SK-N-SH treated with all-trans-retinoic acid at 6 μM for 48 hours (cell line): ENCODE data around the gene DDN.

Experiments used
- ATAC-seq: fragments of 200-7000 bp; cut with Tn5 transposase; 3 replicates; pipeline ENCODE4 v1.9.1; 2020; ENCODE audit warnings: mild to moderate bottlenecking, moderate library complexity
- ARNTL ChIP-seq: fragments of 450-650 bp; formaldehyde crosslinking; IDR thresholded peaks from 2 replicates; pipeline ENCODE4 v1.5.0; 2020; ENCODE audit warnings: low read depth, mild to moderate bottlenecking, moderate library complexity, borderline replicate concordance
- BACH2 ChIP-seq: fragments of 250-450 bp; sonication (Bioruptor Pico); IDR thresholded peaks from 2 replicates; pipeline ENCODE4 v1.9.0; 2021; ENCODE audit warnings: mild to moderate bottlenecking, borderline replicate concordance
- CSDC2 ChIP-seq: fragments of 250-450 bp; sonication (Bioruptor Pico); IDR thresholded peaks from 2 replicates; pipeline ENCODE4 v1.5.0; 2020; ENCODE audit warnings: mild to moderate bottlenecking, moderate library complexity
- CSRNP3 ChIP-seq: fragments of 250-450 bp; sonication (Bioruptor Pico); IDR thresholded peaks from 2 replicates; pipeline ENCODE4 v1.5.1; 2021; ENCODE audit warnings: mild to moderate bottlenecking, moderate library complexity
- ESRRG ChIP-seq: fragments of 250-450 bp; sonication (Bioruptor Pico); IDR thresholded peaks from 2 replicates; pipeline ENCODE4 v1.6.1; 2021; ENCODE audit warnings: mild to moderate bottlenecking
- GLIS3 ChIP-seq: fragments of 250-450 bp; sonication (Bioruptor Pico); IDR thresholded peaks from 2 replicates; pipeline ENCODE4 v1.5.0; 2020; ENCODE audit warnings: mild to moderate bottlenecking, moderate library complexity
- ISL1 ChIP-seq: fragments of 250-450 bp; sonication (Bioruptor Pico); IDR thresholded peaks from 2 replicates; pipeline ENCODE4 v2.1.2; 2022; ENCODE audit warnings: mild to moderate bottlenecking, moderate library complexity
- POU6F1 ChIP-seq: fragments of 250-450 bp; sonication (Bioruptor Pico); IDR thresholded peaks from 2 replicates; pipeline ENCODE4 v1.8.0; 2021; ENCODE audit warnings: low read depth, mild to moderate bottlenecking, moderate library complexity, borderline replicate concordance
- PPARA ChIP-seq: fragments of 250-450 bp; sonication (Bioruptor Pico); IDR thresholded peaks from 2 replicates; pipeline ENCODE4 v1.5.0; 2020; ENCODE audit warnings: mild to moderate bottlenecking, borderline replicate concordance
- RARB ChIP-seq: fragments of 250-450 bp; sonication (Bioruptor Pico); IDR thresholded peaks from 2 replicates; pipeline ENCODE4 v1.8.0; 2021; ENCODE audit warnings: mild to moderate bottlenecking, moderate library complexity
- TCF4 ChIP-seq: fragments of 250-450 bp; sonication (Bioruptor Pico); IDR thresholded peaks from 2 replicates; pipeline ENCODE4 v1.8.0; 2021; ENCODE audit warnings: mild to moderate bottlenecking, moderate library complexity, borderline replicate concordance
- TOX ChIP-seq: fragments of 250-450 bp; sonication (Bioruptor Pico); IDR thresholded peaks from 2 replicates; pipeline ENCODE4 v1.8.0; 2021; ENCODE audit warnings: mild to moderate bottlenecking, moderate library complexity, borderline replicate concordance
- TSHZ2 ChIP-seq: fragments of 250-450 bp; sonication (Bioruptor Pico); IDR thresholded peaks from 2 replicates; pipeline ENCODE4 v1.5.0; 2020; ENCODE audit warnings: mild to moderate bottlenecking, moderate library complexity
- ZC3H10 ChIP-seq: fragments of 250-450 bp; sonication (Bioruptor Pico); IDR thresholded peaks from 2 replicates; pipeline ENCODE4 v1.5.1; 2021; ENCODE audit warnings: mild to moderate bottlenecking, moderate library complexity
- ZFP3 ChIP-seq: fragments of 250-450 bp; sonication (Bioruptor Pico); IDR thresholded peaks from 2 replicates; pipeline ENCODE4 v1.5.0; 2020; ENCODE audit warnings: mild to moderate bottlenecking, moderate library complexity
- ZFP30 ChIP-seq: fragments of 450-650 bp; formaldehyde crosslinking; IDR thresholded peaks from 2 replicates; pipeline ENCODE4 v1.5.0; 2022; ENCODE audit warnings: mild to moderate bottlenecking, moderate library complexity
- ZNF565 ChIP-seq: fragments of 450-650 bp; formaldehyde crosslinking; conservative IDR thresholded peaks from 2 replicates; pipeline ENCODE4 v1.5.0; 2020; ENCODE audit warnings: low read depth, mild to moderate bottlenecking, moderate library complexity
- ZNF70 ChIP-seq: fragments of 450-650 bp; formaldehyde crosslinking; IDR thresholded peaks from 2 replicates; pipeline ENCODE4 v1.5.0; 2020; ENCODE audit warnings: mild to moderate bottlenecking, moderate library complexity
- ZNF8 ChIP-seq: fragments of 450-650 bp; formaldehyde crosslinking; IDR thresholded peaks from 2 replicates; pipeline ENCODE4 v1.5.0; 2020; ENCODE audit warnings: mild to moderate bottlenecking, moderate library complexity
- TF ChIP-seq, protein P1 (sequence below): fragments of 250-450 bp; sonication (Bioruptor Pico); IDR thresholded peaks from 2 replicates; pipeline ENCODE4 v1.5.1; 2020; ENCODE audit warnings: low read depth, mild to moderate bottlenecking, moderate library complexity

DDN gene

GRCh38 chr12:48969833-48970701 lies 29.1 kb downstream of the DDN start:
- ATAC-seq = peak; percentile 17; the same call in 2 of the 3 replicates
- TF ChIP-seq TOX (CRISPR knock-in tag) = no peak
- TF ChIP-seq ZFP3 (CRISPR knock-in tag) = no peak
- TF ChIP-seq ARNTL = no peak
- no peak for TF ChIP-seq CSRNP3 (CRISPR knock-in tag)
- no peak for TF ChIP-seq RARB (CRISPR knock-in tag)
- TF ChIP-seq TSHZ2 (CRISPR knock-in tag) = no peak
- TF ChIP-seq, protein P1, sequence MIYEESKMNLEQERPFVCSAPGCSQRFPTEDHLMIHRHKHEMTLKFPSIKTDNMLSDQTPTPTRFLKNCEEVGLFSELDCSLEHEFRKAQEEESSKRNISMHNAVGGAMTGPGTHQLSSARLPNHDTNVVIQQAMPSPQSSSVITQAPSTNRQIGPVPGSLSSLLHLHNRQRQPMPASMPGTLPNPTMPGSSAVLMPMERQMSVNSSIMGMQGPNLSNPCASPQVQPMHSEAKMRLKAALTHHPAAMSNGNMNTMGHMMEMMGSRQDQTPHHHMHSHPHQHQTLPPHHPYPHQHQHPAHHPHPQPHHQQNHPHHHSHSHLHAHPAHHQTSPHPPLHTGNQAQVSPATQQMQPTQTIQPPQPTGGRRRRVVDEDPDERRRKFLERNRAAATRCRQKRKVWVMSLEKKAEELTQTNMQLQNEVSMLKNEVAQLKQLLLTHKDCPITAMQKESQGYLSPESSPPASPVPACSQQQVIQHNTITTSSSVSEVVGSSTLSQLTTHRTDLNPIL (CRISPR knock-in tag) = no peak
- TF ChIP-seq BACH2 (CRISPR knock-in tag) = no peak
- no peak for TF ChIP-seq ESRRG (CRISPR knock-in tag)
- TF ChIP-seq ZNF8 (CRISPR knock-in tag) = no peak
- TF ChIP-seq ZFP30 (CRISPR knock-in tag) = no peak
- TF ChIP-seq POU6F1 (CRISPR knock-in tag) = no peak
- TF ChIP-seq ZC3H10 = no peak
- no peak for TF ChIP-seq PPARA (CRISPR knock-in tag)
- TF ChIP-seq TCF4 (CRISPR knock-in tag) = no peak
- no peak for TF ChIP-seq ZNF70 (CRISPR knock-in tag)
- TF ChIP-seq ISL1 (CRISPR knock-in tag) = no peak

DNA sequence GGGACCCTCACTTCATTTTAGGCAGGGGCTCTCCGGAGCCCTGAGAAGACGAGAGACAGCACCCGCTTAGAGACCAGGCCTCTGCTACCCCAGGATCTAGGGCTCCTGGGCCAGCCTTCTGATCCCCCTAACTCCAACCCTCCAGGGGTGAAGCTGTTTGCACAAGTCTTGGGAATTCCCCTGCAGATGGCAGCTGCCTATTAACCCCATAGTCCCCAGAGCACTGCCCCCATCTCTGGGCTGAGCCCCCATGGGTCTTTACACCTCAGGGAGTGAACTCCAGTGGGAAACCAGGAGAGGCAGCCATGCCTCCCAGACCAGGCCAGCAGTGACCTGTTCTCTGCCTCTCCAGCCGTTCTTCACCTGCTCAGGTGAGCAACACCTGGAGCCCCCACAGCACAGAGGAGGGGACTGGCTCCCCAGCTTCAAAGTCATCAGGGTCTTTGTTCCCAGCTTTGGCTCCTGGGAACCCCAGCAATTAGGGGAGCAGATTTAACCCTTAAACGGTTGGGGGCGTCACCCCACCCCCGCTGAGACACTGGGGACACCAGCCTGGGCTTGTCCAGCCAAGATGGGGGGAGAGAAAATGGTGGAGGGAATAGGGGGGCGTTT lies 29.9 kb downstream of the DDN start:
- TF ChIP-seq ZNF8 (CRISPR knock-in tag) (no peak), ESRRG (CRISPR knock-in tag) (no peak), ZNF70 (CRISPR knock-in tag) (no peak), ARNTL (no peak), CSDC2 (CRISPR knock-in tag) (no peak), GLIS3 (CRISPR knock-in tag) (no peak), ZFP3 (CRISPR knock-in tag) (no peak), CSRNP3 (CRISPR knock-in tag) (no peak), ZNF565 (CRISPR knock-in tag) (no peak), PPARA (CRISPR knock-in tag) (no peak), ISL1 (CRISPR knock-in tag) (no peak)
- TF ChIP-seq, protein P1 (CRISPR knock-in tag) = no peak
- no peak for ATAC-seq
